Endothelial cell of umbilical vein (primary cell): ENCODE measurements around the gene BACH2. TPM values are rescaled to one million over a fixed set of nuclear protein-coding genes. Genes with fewer than 3 reads are reported as not detected.

ENCODE experiments used
- BruUV-seq: library from RNA; stranded (reverse); fragments of 400-500 nt; replicated peaks from 2 replicates; lab custom pipeline; 2021; lab: Mats Ljungman, UMichigan
- CTCF ChIA-PET: fragments of 300-600, 350-600 bp; sonication (Branson Sonifier 250); formaldehyde crosslinking; loops from one replicate; lab custom pipeline; 2021; ENCODE audit warnings: antibody characterized with exemption, inconsistent platforms; lab: Charles Lee
- POLR2A ChIA-PET: fragments of 300-600, 350-600 bp; sonication (Branson Sonifier 250); formaldehyde crosslinking; loops from one replicate; lab custom pipeline; 2021; ENCODE audit warnings: antibody characterized with exemption, inconsistent platforms; lab: Charles Lee
- DNase-seq: peaks from one replicate; pipeline ENCODE4 v3.0.0-alpha.2; 2011; ENCODE audit warnings: low read depth, low spot score
- FAIRE-seq: peaks from 2 replicates; lab custom pipeline; 2011; peaks lifted over from hg19 to GRCh38; lab: Jason Lieb, UNC
- H2AFZ ChIP-seq: 2 replicates; pipeline ENCODE4 v1.6.0; 2012; ENCODE audit warnings: low read depth, low read length, control low read depth, inconsistent platforms
- H3K27ac ChIP-seq: 2 replicates; pipeline ENCODE4 v1.5.1; 2011; ENCODE audit warnings: low read depth, mild to moderate bottlenecking, control low read depth, low read length, moderate library complexity; ENCODE audit not compliant: insufficient read depth
- H3K27me3 ChIP-seq, 2 experiments: 2 replicates each; pipeline versions ENCODE4 v1.6.0 to v1.6.1; 2011; ENCODE audit warnings: low read length in 2 of 2, mixed read lengths in 1 of 2; ENCODE audit not compliant: control insufficient read depth in 2 of 2, insufficient read depth in 2 of 2
- H3K36me3 ChIP-seq, 2 experiments: 2 replicates in 1 of 2; 3 replicates in 1 of 2; pipeline ENCODE4 v1.5.1; 2011; ENCODE audit warnings: low read length in 2 of 2, mild to moderate bottlenecking in 1 of 2, moderate library complexity in 1 of 2; ENCODE audit not compliant: control insufficient read depth in 2 of 2, insufficient read depth in 2 of 2; ENCODE audit errors: extremely low read depth in 1 of 2
- H3K4me1 ChIP-seq: 3 replicates; pipeline ENCODE4 v1.5.1; 2011; ENCODE audit warnings: mild to moderate bottlenecking, low read length; ENCODE audit not compliant: control insufficient read depth, insufficient read depth; ENCODE audit errors: extremely low read depth
- H3K4me2 ChIP-seq: 2 replicates; pipeline ENCODE4 v1.6.1; 2011; ENCODE audit warnings: low read length, control low read depth, mixed read lengths; ENCODE audit not compliant: insufficient read depth
- H3K4me3 ChIP-seq, 3 experiments: fragments of 200-600 bp in 1 of 3; sonication (generic), shearing (Covaris generic) in 1 of 3; replicated peaks in 1 of 3; 2 replicates each; pipeline ENCODE4 v1.5.1; 2011 to 2016; ENCODE audit warnings: control low read depth in 3 of 3, low read length in 3 of 3, mild to moderate bottlenecking in 2 of 3, inconsistent platforms in 1 of 3, low read depth in 1 of 3, moderate library complexity in 1 of 3; ENCODE audit not compliant: insufficient read depth in 1 of 3
- H3K79me2 ChIP-seq: 2 replicates; pipeline ENCODE4 v1.6.0; 2012; ENCODE audit warnings: low read length, inconsistent platforms; ENCODE audit not compliant: control insufficient read depth, insufficient read depth
- H3K9ac ChIP-seq: replicated peaks from 2 replicates; pipeline ENCODE3; 2011; ENCODE audit warnings: low read length, control low read depth; ENCODE audit not compliant: insufficient read depth; ENCODE audit errors: extremely low read depth
- H3K9me1 ChIP-seq: replicated peaks from 3 replicates; pipeline ENCODE4 v1.6.0; 2011; ENCODE audit warnings: mild to moderate bottlenecking, low read length; ENCODE audit not compliant: control insufficient read depth, insufficient read depth; ENCODE audit errors: extremely low read depth
- H3K9me3 ChIP-seq: replicated peaks from 2 replicates; pipeline ENCODE4 v1.5.1; 2012; ENCODE audit warnings: low read length, inconsistent platforms; ENCODE audit not compliant: control insufficient read depth, insufficient read depth
- H4K20me1 ChIP-seq: replicated peaks from 2 replicates; pipeline ENCODE3; 2011; ENCODE audit warnings: mild to moderate bottlenecking, low read length; ENCODE audit not compliant: control insufficient read depth, insufficient read depth; ENCODE audit errors: extremely low read depth
- CTCF ChIP-seq, 2 donors: IDR thresholded peaks; 1 replicate in 1 of 2; 2 replicates in 1 of 2; pipeline ENCODE4 v1.5.1; 2011; ENCODE audit warnings: low read length in 2 of 2, mild to moderate bottlenecking in 2 of 2, moderate library complexity in 2 of 2, control low read depth in 1 of 2, inconsistent platforms in 1 of 2, low read depth in 1 of 2; ENCODE audit not compliant: insufficient read depth in 1 of 2; ENCODE audit errors: extremely low read depth in 1 of 2
- EZH2 ChIP-seq: IDR thresholded peaks from 2 replicates; pipeline ENCODE4 v1.6.1; 2012; ENCODE audit warnings: borderline replicate concordance, low read depth, mild to moderate bottlenecking, moderate library complexity, low read length, inconsistent platforms; ENCODE audit not compliant: severe bottlenecking
- GATA2 ChIP-seq: IDR thresholded peaks from 2 replicates; pipeline ENCODE4 v1.7.0; 2011; ENCODE audit warnings: low read depth, mild to moderate bottlenecking, moderate library complexity, mixed read lengths, low read length; ENCODE audit not compliant: insufficient read length, insufficient read depth
- JUN ChIP-seq: IDR thresholded peaks from 2 replicates; pipeline ENCODE4 v1.6.1; 2011; ENCODE audit warnings: borderline replicate concordance, low read depth; ENCODE audit not compliant: insufficient read length, insufficient read depth
- MAX ChIP-seq: IDR thresholded peaks from 2 replicates; pipeline ENCODE4 v1.6.1; 2011; ENCODE audit not compliant: insufficient read depth, insufficient read length
- MYC ChIP-seq: IDR thresholded peaks from one replicate; pipeline ENCODE4 v1.6.1; 2011; ENCODE audit warnings: mild to moderate bottlenecking, low read depth, low read length
- POLR2A ChIP-seq: IDR thresholded peaks from 2 replicates; pipeline ENCODE4 v1.6.1; 2012; ENCODE audit warnings: low read depth, mild to moderate bottlenecking, control low read depth, low read length
- dilution Hi-C: fragments of 300-500 bp; cut with MboI; formaldehyde crosslinking; loops from one replicate; pipeline ENCODE4 v1.15.0; 2019; ENCODE audit warnings: low sequenced_read_pairs; ENCODE audit not compliant: extremely low pct_ligation_motif_present
- intact Hi-C: fragments of 100-400 bp; cut with micrococcal nuclease; formaldehyde crosslinking; loops from one replicate; pipeline ENCODE4 v1.10.0; 2022
- polyA plus RNA-seq, 4 experiments: library from polyadenylated mRNA; depleted of rRNA in 3 of 4; stranded (reverse) in 3 of 4; unstranded in 1 of 4; fragments of >200 nt; gene quantifications; 2 replicates each; pipeline versions ENCODE4 v1.2.1 to v1.2.3, GENCODE V29; 2011 to 2012; ENCODE audit warnings: missing spikeins in 1 of 4
- total RNA-seq: library from RNA; stranded (reverse); gene quantifications from 2 replicates; pipeline ENCODE4 v1.2.3, GENCODE V29; 2021

Gene BACH2
- total and polyA plus RNA-seq, 2 donors (not counting 3 experiments of a cell fraction or from before 2014, with no cell fraction given), result 1.7 to 5.6 TPM

- Histone ChIP-seq H3K27me3 (no peaks in the 10 kb centered on the region), H3K79me2 (no peaks in the 10 kb centered on the region), H3K27ac (no peak overlapping the region), H3K9me3 (no peaks in the 10 kb centered on the region), H3K9me1 (no peaks in the 10 kb centered on the region), H4K20me1 (no peaks in the 10 kb centered on the region), H3K9ac (no peak overlapping the region), H3K4me2 (no peak overlapping the region), H3K4me3 (no peak overlapping the region), H3K4me1 (no peaks in the 10 kb centered on the region), H2AFZ (no peak overlapping the region), H3K36me3 (no peaks in the 10 kb centered on the region)
- BruUV-seq, result no TSS peak
- ChIA-PET POLR2A (no interaction called here), CTCF (interaction anchor here (1.2 kb wide), 2 partner anchors 7 to 60 kb away, joined by 3 read pairs; no protein-coding TSS in a partner anchor)
- dilution Hi-C loops (no loop called here), intact Hi-C loops (no loop called here)
- no peak for TF ChIP-seq MAX
- TF ChIP-seq MYC, result no peak
- TF ChIP-seq JUN, result no peak
- no peak for TF ChIP-seq EZH2
- TF ChIP-seq POLR2A, result no peak
- no peak for TF ChIP-seq GATA2
- TF ChIP-seq CTCF (IDR thresholded peaks at IDR 0.05; ENCODE audit: extremely low read depth in 1 of 2, insufficient read depth in 1 of 2, low read depth in 1 of 2, low read length in 2 of 2), result no peak
- DNase-seq, result no peak
- no peak for FAIRE-seq
These were observed 296.5 kb downstream of the BACH2 start for GRCh38 chr6:89999945-90000825.
